GM18499 (cell line): ENCODE measurements around the gene DNMT3L.

ENCODE experiments used
- ATAC-seq: cut with Tn5 transposase; IDR thresholded peaks from one replicate; pipeline ENCODE4 v1.9.1; 2021; ENCODE audit warnings: moderate number of reproducible peaks; ENCODE audit not compliant: insufficient read depth, unreplicated experiment

The DNMT3L gene

DNA sequence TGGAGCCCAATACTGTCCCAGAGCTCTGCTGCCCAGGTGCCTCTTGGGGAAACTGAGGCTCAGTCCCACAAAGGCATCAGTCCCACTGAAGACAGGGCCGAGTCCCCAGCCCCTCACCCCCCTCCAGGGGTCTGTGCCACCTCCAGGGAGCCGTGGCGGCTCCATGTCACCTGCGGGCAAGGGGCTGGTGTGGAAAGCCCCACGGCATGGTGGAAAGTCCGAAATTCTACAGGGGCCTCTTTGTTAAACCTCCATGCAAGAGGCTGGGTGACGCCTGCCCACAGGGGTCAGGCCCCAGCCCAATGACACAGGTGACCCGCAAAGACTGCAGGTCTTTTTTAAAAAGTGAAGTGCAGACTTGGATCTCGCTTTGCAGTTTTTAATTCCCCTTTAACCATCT is 20.7 kb upstream of the DNMT3L start:
- no peak for ATAC-seq

DNA sequence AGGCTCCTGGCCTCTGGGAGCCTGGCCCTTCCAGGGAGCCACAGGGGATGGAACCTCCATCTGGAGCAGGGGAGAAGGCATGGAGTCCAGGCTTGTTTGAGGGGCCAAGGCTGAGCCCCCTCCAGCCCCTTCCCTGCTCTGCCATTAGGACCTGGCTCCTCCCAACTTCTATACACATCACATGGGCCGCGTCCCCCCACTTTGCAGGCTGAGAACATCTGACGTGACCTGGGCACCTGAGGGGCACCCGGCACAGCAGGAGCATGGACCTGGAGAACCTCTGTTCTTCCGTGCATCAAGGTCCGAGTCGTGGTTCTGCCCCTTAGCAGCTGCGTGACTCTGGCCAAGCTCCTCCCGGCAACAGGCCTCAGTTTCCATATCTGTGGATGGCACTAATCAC is 20.1 kb upstream of the DNMT3L start:
- ATAC-seq, result no peak

DNA sequence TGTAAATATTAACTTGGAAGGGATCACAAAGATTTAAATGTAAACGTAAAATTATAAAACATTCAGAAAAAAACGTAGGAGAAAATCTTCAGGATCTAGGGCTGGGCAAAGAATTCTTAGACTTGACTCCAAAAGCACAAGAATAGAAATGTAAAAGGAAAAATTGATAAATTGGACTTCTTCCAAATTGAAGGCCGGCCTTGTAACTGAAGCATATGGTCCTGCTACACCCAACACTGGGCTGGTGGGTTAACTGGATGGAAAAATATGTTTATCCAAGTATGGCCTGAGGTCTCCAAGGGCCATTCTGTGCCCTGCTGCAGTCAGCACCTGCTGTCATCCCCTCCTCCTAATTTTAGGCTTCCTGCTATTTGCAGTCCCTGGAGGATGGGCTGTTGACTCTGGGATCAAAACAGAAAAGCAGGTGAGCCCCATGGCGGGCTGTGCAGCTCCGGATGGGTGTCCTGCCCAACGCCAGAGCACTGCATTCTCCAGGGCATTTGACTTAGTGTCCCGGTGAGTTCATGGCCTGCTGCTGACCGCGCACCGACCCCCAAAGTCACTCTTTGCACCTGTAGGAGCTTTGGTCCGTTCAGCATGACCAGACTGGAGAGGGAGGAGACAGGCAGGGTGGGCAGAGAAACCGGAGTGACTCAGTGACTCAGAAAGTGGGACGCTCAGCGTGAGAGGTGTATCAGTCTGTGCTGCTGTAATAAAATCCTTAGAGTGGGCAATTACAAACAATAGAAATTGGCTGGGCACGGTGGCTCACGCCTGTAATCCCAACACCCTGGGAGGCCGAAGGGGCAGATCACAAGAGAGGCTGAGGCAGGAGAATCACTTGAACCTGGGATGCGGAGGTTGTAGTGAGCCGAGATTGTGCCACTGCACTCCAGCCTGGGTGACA is 17.9 kb upstream of the DNMT3L start:
- no peak for ATAC-seq

DNA sequence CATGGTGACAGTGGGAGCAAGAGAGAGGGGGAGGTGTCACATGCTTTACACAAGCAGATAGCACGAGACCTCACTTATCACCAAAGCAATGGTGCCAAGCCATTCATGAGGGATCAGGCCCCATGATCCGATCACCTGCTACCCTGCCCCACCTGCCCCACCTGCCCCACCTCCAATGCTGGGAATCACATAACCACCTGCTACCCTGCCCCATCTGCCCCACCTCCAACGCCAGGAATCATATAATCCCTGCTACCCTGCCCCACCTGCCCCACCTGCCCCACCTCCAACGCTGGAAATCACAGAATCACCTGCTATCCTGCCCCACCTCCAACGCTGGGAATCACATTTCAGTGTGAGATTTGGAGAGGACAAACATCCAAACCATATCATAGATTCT is 13.3 kb upstream of the DNMT3L start:
- no peak for ATAC-seq

DNA sequence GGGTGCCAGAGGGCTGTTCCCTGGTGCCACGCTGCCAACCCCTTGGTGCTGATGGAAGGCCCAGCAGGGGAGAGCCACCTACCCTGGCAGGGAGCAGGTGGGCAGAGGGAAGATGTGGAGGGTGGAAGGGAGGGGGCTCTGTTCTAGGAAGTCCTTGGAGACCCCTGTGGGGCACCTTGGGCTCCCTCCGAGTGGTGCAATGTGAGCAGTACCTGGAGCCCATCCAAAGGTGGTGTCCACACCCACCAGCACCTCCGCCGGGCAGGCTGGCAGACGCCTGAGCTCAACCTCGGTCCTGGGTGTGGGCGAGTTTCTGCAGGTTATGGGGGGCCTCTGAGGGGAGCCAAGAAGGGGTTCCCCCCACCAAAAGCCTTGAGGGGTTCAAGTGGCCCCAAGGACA is 11.3 kb upstream of the DNMT3L start:
- ATAC-seq, result no peak

DNA sequence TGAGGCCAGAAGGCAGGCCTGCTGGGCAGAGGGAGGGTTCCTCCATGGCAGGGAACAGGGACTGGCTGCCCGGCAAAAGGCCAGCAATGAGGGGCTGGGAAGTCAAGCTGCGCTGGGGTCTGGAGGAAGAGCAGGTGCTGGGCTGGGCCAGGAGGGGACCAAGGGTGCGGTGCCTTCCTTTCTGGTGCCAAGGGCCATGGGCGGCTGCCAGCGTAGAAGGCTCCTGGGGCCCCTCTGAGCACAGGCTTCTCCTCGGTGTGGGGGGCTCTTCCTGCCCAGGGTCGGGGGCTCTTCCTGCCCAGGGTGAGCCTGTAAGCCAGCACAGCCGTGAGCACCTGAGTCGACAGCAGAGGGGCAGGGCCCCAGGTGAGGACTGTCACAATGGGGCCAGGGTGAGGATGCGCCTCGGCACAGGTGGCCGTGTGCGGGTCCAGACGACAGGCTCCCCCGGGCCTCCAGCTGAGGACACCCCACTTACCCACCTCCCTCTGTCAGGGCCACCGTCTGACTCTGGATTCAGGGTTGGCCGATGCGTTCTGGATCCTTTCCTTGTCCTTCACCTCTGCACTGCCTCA is 10.7 kb upstream of the DNMT3L start:
- no peak for ATAC-seq

DNA sequence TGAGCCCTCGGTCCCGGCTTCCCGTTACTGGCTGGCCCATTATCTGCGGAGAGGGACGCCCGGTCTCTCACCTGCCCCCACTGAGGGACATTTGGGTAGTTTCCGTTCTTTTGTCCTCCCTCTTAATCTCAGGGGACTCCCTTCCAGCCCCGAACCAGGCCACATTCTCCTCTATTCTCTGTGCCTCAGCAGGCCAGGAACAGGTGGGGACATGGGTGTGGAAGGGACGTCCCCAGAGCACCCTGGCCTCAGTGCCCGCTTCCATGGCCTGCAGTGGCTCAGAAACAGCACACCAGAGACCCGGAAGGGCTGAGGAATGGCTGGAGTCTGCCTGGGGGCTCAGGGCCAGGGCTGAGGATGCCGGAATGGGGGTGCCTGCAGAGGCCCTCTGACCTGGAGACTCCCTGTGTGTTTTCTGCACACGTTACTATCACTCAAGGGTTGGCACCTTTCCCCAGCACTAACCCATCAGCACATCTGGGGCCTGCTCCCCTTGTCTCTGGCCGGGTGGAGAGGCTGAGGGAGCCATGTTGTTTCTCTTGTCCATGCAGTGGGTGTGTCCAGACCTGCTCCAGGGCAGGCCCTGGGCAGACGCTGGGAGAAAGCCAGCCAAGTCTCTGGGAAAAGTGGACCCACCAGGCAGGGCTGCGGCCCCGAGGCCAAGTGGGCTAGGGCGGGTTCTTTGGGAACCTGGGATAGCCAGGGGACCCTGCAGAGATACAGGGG is 10.0 kb upstream of the DNMT3L start:
- ATAC-seq, result no peak

DNA sequence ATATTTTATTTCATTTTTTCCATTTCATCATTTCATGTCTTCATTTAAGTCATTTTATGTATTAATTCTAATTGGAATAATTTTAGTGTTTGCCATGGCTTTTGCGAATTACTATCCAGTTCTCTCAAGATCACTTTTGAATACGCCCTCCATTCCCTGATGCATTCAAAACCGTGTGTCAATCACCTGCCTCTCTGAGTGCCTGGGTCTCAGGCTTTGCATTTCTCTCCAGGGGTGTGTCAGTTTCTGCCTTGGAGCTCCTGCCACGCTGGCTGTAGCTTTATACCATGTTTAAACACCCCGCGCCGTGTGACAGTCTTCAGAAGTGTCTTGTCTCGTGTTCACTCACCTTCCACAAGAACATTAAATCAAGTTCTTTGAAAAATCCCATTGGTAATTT is 7.4 kb upstream of the DNMT3L start:
- no peak for ATAC-seq

DNA sequence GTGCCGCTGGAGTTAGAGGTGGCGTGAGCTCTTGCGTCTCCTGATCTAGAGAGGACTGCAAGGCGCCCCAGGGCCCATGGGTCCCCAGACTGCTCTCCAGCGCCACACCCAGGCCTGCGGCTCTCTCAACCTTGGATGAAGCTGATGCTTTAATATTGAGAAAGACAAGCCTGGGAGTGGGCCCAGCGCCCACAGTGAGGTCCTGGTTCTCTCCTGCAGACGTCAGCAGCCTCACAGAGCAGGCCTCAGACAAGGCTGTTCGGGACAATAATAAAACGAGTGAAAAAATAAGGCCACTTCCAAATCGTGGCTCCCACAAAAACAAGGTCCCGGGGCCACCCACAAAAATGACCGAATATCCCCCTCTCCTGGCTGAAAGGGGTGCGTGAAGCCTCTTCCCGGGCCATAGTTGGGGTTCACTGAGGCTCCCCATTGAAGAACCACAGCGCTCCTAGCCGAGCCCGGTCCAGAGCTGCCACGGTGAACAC is 6.0 kb upstream of the DNMT3L start:
- ATAC-seq, result no peak

DNA sequence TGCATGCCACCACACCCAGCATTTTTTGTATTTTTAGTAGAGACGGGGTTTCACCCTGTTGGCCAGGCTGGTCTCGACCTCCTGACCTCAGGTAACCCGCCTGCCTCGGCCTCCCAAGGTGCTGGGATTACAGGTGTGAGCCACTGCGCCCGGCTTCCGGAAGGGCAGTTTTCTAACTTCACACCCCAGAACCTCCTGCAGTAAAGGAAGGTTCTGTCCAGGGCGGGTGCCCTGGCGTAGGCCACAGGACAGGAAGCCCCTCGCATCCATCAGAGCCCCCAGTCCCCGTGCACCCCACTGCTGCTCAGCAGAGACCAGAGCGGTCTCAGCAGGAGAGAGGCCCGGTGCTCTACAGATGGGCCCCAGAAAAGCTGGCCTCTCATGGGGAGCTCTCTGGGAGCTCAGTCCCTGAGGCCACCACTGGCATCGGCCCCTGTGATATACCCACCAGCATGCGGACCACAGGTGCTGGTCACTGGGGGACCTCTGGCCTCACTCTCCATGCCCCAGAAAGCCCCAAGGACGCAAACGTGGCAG is 4.1 kb upstream of the DNMT3L start:
- no peak for ATAC-seq

DNA sequence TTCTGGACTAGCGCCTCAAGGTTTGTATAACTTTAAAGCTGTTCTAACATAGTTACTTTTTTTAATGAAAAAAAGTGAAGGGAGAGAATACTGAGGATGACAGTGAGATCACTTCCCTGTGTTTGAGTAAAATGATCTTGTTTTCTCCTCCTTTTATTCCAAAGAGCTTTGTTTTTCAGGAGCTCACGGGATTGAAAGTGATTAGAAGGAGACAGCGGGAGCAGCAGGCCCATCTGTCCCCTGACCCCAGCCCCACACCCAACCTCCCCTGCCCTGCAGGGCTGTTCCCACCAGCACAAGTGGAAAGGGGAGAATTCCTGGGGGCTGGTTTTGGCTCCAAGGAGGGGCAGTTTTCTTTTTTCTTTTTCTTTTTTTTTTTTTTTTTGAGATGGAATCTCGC is 2.1 kb upstream of the DNMT3L start:
- ATAC-seq, result no peak

DNA sequence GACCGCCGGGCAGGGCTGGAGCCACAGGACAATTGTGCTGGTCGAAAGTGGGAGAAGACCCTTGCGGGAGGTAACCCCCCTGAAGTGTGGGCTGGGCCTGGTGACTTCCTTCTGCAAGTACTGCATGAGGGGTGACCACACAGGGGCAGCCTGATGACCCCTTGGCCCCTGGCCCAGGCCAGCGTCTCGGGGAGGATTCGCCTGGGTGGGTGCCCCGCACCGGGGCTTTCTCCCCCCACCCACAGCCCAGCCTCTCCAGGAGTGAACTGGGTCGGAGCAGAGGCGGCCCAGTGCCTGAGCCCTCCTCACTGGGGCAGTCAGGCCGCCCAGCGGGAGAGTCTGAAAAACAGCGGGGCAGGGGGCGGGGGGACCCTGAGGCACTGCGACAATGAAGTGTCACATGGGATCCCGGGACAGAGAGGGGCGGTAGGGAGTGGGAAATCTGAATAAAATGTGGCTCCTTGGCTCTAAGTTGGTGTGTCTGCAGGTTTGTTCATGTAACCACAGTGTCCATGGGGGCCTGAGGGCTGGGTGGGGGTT is 1.6 kb upstream of the DNMT3L start:
- ATAC-seq, result no peak

DNA sequence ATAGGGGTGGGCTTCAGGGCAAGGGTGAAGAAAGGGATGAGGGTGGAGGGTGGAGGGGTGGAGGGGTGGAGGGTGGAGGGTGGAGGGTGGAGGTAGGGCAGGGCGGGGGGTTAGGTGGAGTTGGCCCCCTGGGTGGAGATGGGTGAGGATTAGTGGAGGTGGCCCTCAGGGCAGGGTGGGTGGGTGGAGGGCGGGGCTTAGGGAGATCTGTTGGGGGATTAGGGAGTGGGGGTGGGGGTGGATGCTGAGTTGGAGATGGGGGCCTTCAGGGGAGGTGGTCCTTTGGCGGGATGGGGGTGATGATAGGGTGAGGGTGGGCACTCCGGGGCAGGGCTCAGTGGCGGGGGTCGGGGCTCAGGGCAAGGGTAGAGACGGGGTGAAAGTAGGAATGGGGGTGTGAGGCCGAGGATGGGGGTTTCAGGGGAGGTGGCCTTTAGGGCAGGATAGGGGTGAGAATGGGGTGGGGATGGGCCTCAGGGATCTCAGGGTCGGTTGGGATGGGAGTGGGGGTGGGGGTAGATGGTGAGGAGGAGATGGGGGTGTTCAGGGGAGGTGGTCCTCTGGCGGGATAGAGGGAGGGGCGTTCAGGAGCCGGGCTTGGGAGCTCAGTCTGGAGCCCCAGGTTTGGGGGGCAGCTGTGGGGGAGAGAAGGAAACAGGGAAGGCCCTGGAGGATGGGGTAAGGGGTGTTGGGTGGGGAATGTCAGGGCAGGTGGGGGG is 800 bp upstream of the DNMT3L start:
- no peak for ATAC-seq

DNA sequence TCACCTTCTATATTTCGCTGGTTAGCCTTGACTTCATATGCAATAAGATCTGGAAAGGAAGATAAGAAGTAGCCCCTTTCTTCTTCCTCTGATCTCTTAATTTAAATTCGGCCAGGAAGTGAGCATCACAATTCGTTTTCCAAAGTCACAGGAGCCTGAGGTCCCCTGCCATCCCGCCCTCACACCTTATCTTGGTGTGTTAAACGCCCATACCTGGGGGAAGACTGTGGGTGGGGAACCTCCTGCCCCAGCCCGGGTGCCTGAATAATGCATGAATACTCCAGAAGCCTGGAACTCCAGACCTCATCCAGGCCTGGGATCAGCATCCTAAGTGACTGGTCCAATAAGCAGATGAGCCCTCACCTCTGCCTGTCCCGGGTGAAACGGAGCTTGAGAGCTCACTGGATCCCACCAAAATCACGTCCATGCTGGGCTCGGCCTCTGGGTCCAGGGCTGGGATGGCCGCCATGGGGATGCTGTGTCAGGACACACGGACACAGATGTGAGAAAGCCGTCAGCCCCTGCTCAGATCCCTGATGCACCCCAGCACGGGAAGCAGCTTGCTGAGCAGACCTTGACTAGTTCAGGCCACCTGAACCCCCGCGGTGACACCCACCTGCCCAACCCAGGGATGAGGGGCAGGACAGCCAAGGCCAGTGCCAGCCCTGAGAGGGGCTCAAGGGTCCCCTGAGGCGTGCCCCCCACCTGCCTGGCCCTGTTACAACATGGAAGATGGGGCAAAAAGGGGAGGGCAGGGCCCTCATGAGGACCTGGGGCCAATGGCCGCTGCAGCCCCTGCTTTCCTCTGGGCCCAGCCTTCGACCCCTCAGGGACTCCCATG is 686 bp downstream of the DNMT3L start:
- ATAC-seq, result no peak

DNA sequence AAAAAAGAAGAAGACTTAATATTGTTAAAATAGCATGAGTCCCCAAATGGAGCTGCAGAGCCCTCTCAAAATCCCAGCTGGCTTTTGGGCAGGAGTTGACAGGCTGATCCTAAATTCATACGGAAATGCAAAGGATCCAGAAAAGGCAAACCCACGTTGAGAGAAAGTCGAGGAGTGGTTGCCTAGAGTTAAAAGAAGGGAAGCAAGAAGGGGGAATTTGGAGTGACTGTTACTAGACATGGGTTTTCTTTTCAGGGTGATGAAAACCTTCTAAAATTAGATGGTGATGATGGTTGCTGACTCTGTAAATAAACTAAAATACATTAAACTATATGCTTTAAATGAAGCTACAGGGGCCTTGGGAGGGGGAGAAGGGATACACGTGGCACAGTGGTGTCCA is 1.6 kb downstream of the DNMT3L start:
- ATAC-seq, result no peak

DNA sequence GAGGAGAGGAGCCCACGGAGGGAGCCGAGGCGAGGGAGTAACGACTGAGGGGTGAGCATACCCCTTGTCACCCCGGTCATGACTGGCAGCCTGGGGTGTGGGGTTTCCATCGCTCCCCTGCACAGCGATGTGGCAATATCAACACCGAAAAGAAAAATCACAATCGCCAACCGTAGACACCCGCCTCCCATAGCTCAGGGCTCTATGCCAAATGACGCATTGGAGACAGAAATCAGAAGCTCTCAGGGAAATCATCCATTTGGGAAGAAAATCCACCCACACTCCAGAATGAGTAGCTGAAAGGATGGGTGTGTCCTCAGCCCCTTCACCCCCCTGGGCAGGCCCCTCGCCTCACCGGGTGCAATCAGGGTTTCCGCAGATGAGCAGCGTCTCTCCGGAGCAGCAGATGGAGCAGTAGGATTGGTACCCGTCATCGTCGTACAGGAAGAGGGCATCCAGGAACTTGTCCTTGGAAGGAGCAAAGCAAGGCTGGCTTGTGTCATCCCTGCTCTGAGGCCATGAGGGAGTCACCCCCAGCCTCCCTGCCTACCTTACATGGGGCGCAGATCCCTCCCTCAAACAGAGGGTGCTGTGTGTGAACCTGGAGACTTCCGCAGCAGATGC is 2.5 kb downstream of the DNMT3L start:
- ATAC-seq, result no peak

DNA sequence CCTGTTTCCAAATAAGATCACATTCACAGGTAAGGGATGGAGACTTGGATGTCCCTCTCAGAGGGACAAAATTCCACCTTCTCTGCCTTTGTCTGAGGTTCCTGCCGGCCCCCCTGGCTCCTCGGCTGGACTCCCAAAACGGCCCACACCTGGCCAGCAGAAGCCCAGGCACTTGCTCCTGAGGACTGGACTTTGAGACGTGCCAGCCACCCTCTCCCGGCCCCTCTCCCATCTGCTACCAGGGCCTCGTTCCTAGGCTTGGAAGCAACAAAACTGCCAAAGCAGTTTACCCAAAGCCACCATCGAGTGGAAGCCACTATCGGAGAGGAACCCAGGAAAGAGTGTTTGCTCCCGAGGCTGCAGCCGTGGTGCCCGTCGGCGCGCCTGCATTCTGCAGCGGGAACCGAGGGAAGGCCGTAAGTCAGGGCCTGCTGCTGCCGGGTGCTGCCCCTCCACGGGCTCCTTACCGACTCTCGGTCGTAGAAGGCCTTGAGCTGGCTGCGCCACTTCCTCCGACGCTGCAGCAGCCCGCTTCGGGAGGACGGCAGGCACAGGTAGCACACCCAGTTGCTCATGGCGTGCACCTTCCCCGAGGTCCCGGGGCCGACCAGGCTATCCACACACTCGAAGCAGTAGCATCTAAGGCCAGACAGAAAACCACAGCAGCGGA is 3.5 kb downstream of the DNMT3L start:
- no peak for ATAC-seq

DNA sequence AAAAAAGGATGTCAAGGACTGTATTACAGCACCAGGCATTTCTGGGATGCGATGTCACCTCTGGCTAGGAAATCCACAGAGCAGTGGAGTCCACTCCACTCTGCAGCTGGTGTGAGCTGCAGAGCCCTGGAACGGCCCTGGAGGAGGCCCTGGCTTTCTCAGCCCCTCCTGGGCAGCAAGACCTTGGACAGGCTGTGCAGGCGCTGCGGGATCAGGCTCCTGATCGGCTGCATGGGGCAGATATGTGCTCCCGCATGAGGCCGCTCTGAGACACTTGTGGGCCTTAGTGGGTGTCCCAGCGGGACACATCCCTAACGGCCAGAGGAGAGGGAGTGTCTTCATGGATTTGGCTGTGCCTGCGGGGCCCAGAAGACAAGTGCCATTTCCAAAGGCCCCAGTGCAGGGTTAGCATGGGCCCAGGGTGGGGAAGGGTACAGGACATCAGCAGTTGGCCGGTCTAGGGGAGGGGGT is 6.2 kb downstream of the DNMT3L start:
- ATAC-seq, result no peak
